GM19240 (cell line): ENCODE data around the gene P2RX5.
"Not testable (repeated sequence)": the region's sequence is repeated elsewhere in the genome, so short reads cannot be mapped to it uniquely, and the experiment has no call there.

Experiments
- DNase-seq: peaks from one replicate; pipeline ENCODE4 v3.0.0; 2011; ENCODE audit warnings: low spot score; ENCODE audit not compliant: insufficient read length

The P2RX5 gene, protein sequence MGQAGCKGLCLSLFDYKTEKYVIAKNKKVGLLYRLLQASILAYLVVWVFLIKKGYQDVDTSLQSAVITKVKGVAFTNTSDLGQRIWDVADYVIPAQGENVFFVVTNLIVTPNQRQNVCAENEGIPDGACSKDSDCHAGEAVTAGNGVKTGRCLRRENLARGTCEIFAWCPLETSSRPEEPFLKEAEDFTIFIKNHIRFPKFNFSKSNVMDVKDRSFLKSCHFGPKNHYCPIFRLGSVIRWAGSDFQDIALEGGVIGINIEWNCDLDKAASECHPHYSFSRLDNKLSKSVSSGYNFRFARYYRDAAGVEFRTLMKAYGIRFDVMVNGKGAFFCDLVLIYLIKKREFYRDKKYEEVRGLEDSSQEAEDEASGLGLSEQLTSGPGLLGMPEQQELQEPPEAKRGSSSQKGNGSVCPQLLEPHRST

DNA sequence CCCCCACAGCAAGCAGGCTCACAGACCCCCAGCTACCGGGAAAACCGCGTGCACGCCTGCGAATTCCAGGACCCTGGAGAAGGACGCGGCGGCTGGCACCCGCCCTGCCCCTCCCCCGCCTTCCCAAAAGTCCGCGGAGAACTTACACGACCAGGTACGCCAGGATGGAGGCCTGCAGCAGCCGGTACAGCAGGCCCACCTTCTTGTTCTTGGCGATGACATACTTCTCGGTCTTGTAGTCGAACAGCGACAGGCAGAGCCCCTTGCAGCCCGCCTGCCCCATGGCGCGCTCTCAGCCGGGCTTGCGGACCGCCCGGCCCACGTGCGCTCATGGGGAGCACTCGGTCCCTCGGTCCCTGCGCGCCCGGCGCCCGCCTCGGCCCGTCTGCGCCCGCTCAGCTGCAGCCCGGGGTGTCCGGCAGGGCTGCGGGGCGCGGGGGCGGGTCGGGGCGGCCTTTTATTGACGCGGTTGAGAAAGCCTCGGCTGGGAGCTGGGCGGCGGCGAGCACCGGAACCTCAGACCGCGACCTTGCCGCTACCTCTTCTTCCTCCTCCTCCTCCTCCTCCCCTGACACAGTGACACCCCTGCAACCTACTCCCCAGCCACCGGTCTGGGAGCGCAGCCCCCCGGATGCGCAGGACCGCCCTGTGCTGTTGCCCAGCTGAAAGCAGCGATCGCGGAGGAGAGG lies at the start of gene P2RX5:
Gene P2RX5 (minus strand): TSS at position 433 of the 689 bp plus-strand sequence. CDS start 150 bp downstream, at position 283.
- DNase-seq, result no peak

DNA sequence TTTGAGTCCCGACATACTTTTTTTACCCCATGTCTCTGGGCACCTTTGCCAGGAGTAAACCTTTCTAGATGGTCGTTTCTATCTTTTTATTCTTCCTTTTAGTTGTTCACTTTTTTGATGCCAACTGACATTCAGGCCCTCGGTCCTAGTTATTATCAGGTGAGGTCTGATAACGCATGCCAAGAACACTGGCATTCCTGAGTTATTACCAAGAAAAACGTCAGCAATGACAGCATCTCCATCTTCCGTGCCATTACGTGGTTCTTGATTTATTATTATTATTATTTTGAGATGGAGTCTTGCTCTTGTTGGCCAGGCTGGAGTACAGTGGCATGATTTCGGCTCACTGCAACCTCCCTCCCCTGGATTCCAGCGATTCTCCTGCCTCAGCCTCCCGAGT lies 49.1 kb upstream of the P2RX5 start:
- no peak for DNase-seq

- no peak for DNase-seq
Observed at GRCh38 chr17:3744014-3744413, 48.1 kb upstream of the P2RX5 start.

DNA sequence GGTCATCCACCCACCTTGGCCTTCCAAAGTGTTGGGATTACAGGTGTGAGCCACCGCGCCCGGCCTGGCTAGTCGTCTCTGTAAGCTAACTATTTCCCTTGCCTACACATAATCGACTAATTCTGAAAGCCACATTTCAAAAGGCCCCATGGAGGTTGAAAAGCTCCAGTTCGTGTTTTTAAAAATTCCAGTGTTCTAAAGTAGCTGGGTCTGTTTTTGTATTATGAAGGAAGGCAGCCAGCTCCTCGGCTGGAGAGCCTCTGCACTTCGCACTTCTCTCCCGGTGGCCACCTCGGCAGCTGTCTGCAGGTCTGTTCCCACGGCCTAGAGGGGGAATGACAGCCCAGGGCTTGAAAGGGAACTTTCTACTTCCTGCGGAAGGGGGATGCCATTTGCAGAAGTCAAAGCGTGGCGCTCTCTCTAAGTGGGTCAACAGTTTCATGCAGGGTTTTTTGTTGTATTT lies 44.7 kb upstream of the P2RX5 start:
- no peak for DNase-seq

DNA sequence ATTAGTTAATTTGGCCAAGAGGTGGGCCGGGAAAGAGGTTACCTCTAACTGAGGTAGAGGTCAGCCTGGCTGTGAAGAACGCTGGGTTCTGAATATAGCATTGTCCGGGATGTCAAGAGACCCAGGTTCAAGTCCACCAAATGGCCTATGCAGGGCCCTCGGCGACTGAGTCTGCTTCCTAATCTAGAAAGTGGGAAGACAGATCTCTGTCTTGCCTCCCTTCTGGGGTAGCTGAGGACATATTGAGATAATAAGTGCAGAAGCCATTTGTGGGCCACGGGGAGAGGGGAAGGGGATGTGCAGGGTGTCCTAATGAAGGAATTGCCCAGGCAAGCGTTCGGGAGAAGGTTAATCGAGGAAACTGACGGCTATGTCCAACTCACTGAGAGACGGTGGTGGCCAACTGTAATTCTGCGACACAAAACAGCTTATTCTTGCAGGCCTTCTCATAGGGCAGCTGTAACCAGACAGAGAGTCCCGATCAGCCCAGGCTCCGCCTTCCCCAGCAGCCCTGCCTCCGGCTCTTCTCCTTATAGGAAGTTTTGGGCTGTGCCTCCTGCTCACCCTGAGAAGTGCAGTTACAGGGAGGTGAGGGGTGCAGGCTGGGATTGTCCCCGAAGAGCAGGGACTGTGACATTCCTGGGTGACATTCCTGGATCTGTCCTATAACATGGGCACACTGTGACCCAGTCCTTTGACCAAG lies 43.6 kb upstream of the P2RX5 start:
- DNase-seq, result no peak

DNA sequence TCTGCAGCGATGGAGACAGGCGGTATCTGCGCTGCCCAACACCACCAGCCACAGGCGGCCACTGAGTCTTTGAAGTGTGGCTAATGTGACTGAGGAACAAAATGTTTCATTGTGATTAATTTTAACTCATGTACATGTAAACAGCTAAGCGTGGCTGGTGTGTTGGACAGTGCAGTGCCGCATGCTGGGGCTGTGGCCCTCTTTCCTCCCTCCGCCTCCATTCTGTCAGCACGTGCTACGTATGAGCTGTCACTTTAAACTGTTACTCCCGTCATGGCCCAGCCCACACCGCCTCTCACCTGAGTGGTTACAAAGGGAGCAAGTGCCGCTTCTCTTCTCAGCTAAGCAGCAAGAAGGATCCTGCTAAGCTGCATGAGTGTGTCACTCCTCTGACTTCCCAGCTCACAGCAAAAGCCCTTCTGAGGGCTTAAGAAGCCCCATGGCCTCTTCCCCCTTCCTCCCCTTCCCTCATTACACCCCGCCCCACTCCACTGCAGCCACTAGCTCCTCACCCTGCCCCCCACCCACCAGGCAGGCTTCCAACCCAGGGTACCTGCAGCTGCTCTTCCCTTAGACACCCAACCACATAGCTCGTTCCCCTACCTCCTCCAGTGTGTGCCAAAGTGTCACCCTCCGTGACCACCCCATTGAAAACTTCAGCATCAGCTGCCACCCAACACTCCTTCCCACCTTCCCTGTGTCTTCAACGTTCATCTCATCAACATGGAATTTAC lies 42.8 kb upstream of the P2RX5 start:
- no peak for DNase-seq

GRCh38 chr17:3735515-3735914 lies 39.6 kb upstream of the P2RX5 start:
- no peak for DNase-seq

GRCh38 chr17:3734911-3735276 lies 38.9 kb upstream of the P2RX5 start:
- DNase-seq, result not testable (repeated sequence)

DNA sequence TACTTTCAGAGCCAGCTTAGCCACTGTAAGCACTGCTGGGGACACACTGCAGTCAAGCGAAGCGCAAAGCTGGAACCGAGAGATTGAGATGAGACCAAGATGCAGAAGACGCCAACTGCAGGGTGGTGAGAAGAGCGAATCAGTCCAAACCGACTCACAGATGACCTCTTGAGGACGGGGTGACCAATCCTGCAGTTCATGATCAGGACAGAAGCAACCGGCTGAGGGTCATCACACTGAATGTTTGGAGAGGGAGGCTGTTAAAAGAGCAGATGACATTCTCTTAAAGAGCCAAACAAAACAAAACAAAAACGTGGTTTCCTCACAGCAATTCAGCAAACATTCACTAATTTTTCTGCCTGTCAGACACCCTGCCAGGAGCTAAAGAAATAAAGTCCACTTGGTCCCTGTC lies 36.3 kb upstream of the P2RX5 start:
- peak; percentile 43 for DNase-seq

GRCh38 chr17:3730881-3731429 lies 35.0 kb upstream of the P2RX5 start:
- no peak for DNase-seq

DNA sequence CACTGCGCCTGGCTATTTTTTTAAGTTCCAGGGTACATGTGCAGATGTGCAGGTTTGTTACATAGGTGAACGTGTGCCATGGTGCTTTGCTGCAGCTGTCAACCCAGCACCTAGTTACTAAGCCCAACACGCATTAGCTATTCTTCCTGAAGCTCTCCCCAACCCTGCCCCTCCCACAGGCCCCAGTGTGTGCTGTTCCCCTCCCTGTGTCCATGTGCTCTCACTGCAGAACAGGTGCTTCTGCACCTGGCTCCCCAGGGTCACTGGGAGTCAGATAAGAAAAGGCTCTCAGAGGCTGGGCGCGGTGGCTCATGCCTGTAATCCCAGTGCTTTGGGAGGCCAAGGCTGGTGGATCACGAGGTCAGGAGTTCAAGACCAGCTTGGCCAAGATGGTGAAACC lies 33.9 kb upstream of the P2RX5 start:
- DNase-seq, result no peak

GRCh38 chr17:3728099-3728498 lies 32.1 kb upstream of the P2RX5 start:
- DNase-seq, result not testable (repeated sequence)

DNA sequence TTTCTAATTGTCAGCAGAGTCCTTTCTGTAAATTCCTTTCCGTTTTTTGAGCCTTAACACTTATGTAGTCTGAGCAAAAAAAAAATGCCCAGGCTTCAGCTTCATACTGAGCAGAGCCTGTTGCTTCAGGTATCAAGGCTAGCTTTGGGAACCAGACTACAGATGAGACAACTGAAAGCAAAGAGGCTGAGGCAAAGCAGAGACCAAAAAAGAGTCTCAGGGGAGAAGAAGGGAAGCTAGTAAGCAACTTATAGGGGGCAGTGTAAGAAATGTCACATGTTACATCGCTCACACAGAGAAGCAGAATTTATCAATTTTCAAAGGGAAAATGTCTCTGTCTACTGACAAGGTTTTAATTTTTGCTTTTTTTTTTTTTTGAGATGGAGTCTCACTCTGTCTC lies 31.1 kb upstream of the P2RX5 start:
- no peak for DNase-seq

GRCh38 chr17:3724378-3725077 lies 28.6 kb upstream of the P2RX5 start:
- DNase-seq, result no peak

- DNase-seq, result peak; percentile 88
Observed at GRCh38 chr17:3723556-3724377, 27.8 kb upstream of the P2RX5 start, which contains the start of gene HASPIN. Gene HASPIN (plus strand): TSS chr17:3723903. CDS start chr17:3723936, 33 bp downstream.

DNA sequence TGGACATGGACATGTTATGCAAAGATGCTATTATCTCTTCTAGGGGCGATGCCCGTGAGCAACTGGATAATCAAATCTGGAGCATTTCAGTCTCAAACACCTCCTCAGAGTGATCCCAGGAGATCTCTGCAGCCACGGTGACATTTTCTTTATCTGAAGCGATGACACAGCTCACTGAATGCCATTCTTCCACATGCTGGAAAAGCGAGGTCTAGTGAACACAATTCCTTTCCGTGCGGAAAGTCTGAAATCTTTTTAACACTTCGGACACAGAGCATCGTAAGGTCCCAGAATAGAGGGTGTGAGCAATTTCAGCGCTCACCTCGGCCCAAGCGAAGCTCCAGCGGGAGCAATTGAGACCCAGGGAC lies 27.2 kb upstream of the P2RX5 start:
- DNase-seq, result no peak

DNA sequence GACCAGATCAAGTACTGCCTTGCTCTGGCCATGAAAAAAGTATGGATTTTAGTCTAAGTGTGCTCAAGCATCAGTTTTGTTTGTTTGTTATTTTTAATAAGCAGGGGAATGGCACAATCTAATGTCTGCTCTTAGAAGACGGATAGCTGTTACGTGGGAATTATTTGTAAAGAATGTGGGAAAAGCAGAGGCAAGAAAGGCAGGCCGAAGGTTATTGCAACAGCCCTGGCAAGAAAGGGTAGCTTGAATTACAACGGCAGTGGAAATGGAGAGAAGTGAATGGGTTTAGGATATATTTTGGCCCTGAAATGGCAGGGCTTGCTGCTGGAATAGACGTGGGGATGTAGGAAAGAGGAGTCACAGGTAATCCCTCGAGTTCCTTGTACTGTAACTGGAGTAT lies 26.8 kb upstream of the P2RX5 start:
- DNase-seq, result no peak

DNA sequence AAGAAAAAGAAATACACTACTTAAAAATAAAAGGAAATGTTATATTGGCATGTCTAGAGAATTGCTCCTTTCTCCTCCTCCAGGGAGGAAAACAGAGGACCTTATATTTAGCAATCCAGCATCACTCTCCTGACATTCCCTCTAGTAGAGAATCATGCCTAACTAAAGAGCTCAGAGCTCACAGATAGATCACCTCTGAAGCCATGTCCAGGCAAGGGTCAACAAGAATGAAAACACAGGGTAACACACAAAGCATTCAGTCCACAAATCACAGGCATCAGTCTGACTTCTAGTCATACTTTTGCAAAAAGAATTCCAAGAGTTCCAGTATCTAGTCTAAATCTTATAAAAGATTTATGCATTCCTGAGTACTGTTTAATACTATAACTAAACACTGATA lies 23.3 kb upstream of the P2RX5 start:
- DNase-seq, result no peak

DNA sequence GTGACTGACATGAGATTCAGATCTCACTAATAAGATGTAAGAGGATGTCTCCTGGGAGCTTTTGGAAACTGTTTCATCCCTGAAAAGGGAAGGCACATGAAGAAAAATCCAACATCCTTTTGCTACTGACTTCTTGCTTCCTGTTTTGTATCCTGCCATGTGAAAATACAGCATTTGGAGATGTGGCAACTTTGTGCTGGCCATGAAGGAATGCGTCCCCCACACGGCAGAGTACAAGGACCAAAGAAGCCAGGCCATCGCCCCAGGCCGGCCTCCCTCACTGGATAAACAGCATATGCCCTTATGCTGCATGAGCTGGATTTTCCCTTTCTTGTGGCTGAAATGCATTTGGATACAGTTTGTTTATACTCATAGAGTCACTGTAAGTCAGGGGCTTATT lies 22.2 kb upstream of the P2RX5 start:
- no peak for DNase-seq

- DNase-seq, result no peak
Observed at GRCh38 chr17:3715296-3715695, 19.3 kb upstream of the P2RX5 start.
